ENCODE results near the gene CALML3. TPM values are rescaled to one million over a fixed set of nuclear protein-coding genes. Genes with fewer than 3 reads are reported as not detected.

The CALML3 gene
- total RNA-seq, 6 donors from 2014 or later = not detected

GRCh38 chr10:5499493-5500140, 25.1 kb upstream of the CALML3 start, which contains the start of gene CALML5:
CALML5 (minus strand) TSS chr10:5499570; CDS start chr10:5499438, 132 bp downstream.
- ATAC-seq (ENCODE audit: low FRiP score in 2 of 2) (no peak), DNase-seq (no peak)
- Histone ChIP-seq H3K4me3 (no peak within 1 kb of the TSS), H3K9me3 (no peaks in the 10 kb centered on the region), H3K27me3 (no peaks in the 10 kb centered on the region), H3K27ac (no peak within 1 kb of the TSS), H3K4me1 (peaks cover 0 to 35% (median 9%) of the 10 kb centered on the region in 4 donors), H3K36me3 (no peaks in the 10 kb centered on the region)
- TF ChIP-seq POLR2A (IDR thresholded peaks at IDR 0.05) (no peak), CTCF (IDR thresholded peaks at IDR 0.05) (no peak), EP300 (IDR thresholded peaks at IDR 0.05) (no peak), POLR2AphosphoS5 (IDR thresholded peaks at IDR 0.05) (no peak)
- WGBS, 2 donors = 96 to 100% methylated on average over 4 to 9 of the region's 10 CpGs

DNA sequence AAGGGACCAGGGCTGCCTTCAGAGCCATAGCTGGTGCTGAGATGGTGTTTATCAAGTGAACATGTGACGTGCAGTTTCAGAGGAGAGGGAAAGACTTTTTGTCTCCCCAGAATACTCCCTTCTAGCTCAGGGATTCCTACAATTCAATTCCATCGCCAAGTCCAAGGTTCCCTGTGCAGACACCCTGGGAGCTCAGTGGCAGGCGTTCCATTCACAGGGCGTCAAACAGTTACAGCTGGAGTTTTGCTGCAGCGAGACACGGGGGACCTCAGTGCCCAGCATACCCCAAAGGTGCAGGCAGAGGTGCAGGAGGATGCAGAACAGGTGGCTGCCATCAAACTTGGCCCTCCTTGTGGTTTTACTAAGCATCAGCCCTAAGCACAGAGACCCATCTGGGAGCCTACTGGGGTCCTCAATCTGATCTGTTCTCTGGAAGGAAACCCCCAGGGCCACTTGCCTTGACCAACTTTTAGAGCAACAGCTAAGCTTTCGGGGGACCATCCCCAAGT, 24.5 kb upstream of the CALML3 start:
- no peaks in the 10 kb centered on the region for H3K36me3 ChIP-seq
- TF ChIP-seq EP300 (IDR thresholded peaks at IDR 0.05) (no peak), CTCF (IDR thresholded peaks at IDR 0.05) (no peak), POLR2A (IDR thresholded peaks at IDR 0.05) (no peak), POLR2AphosphoS5 (IDR thresholded peaks at IDR 0.05) (no peak)
- H3K4me3 ChIP-seq = no peak overlapping the region
- no peaks in the 10 kb centered on the region for H3K9me3 ChIP-seq
- 90 to 99% methylated on average over 7 of the region's 7 CpGs for WGBS, 2 donors
- no peak overlapping the region for H3K27ac ChIP-seq
- DNase-seq (no peak), ATAC-seq (ENCODE audit: low FRiP score in 2 of 2) (no peak)
- no peaks in the 10 kb centered on the region for H3K27me3 ChIP-seq
- H3K4me1 ChIP-seq = peaks cover 0 to 35% (median 9%) of the 10 kb centered on the region in 4 donors

GRCh38 chr10:5500910-5501309, 23.9 kb upstream of the CALML3 start:
- ATAC-seq (ENCODE audit: low FRiP score in 2 of 2) (no peak), DNase-seq (no peak)
- H3K4me1 ChIP-seq = peaks cover under 1 to 35% (median 9%) of the 10 kb centered on the region in 4 donors
- no peaks in the 10 kb centered on the region for H3K27me3 ChIP-seq
- H3K27ac ChIP-seq = no peak overlapping the region
- 56 to 71% methylated on average over 5 of the region's 5 CpGs for WGBS, 2 donors
- no peak overlapping the region for H3K4me3 ChIP-seq
- H3K36me3 ChIP-seq = no peaks in the 10 kb centered on the region
- TF ChIP-seq CTCF (IDR thresholded peaks at IDR 0.05) = no peak
- TF ChIP-seq POLR2A (IDR thresholded peaks at IDR 0.05) = no peak
- no peak for TF ChIP-seq EP300 (IDR thresholded peaks at IDR 0.05)
- no peak for TF ChIP-seq POLR2AphosphoS5 (IDR thresholded peaks at IDR 0.05)
- no peaks in the 10 kb centered on the region for H3K9me3 ChIP-seq

DNA sequence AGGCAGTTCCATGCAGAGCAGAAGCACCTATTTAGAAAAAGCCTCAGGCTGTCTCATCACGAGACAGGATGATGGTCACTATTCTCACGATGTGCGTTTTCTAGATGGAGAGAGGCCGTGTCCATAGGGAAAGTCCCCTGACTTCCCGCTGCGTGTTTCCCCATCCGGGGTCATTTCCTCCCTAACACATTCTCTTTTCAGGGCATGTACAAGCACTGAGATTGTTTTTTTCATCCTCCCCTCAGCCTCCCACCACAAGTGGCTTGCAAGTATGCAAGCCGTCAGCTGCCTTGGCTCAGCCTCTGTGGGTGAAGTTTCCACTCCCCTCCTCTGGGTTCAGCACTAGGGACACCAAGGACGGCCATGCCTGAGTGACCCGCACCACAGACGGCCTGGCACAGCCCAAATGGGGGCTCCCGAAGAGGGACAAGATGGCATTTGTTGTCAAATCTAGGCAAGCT, 22.7 kb upstream of the CALML3 start:
- TF ChIP-seq EP300 (IDR thresholded peaks at IDR 0.05) = no peak
- no peak for TF ChIP-seq POLR2A (IDR thresholded peaks at IDR 0.05)
- no peak for TF ChIP-seq POLR2AphosphoS5 (IDR thresholded peaks at IDR 0.05)
- no peak for TF ChIP-seq CTCF (IDR thresholded peaks at IDR 0.05)
- Histone ChIP-seq H3K4me1 (peaks cover 5 to 35% (median 15%) of the 10 kb centered on the region in 4 donors), H3K27ac (peak overlapping the region in 2 of 4 donors; percentile 16 to 37), H3K36me3 (no peaks in the 10 kb centered on the region), H3K27me3 (no peaks in the 10 kb centered on the region), H3K9me3 (no peaks in the 10 kb centered on the region), H3K4me3 (no peak overlapping the region)
- DNase-seq = peak in 1 of 2 donors; percentile 35
- no peak for ATAC-seq (ENCODE audit: low FRiP score in 2 of 2)
- WGBS, 2 donors = 38 to 52% methylated on average over 9 to 12 of the region's 12 CpGs
